Kidney epithelial cell (primary cell): ENCODE results near the gene RAPGEF3. TPM values are rescaled to one million over a fixed set of nuclear protein-coding genes. Genes with fewer than 3 reads are reported as not detected.

Experiments used
- DNase-seq: peaks from one replicate; pipeline ENCODE4 v3.0.0-alpha.2; 2010; ENCODE audit warnings: low read depth
- H3K27me3 ChIP-seq: 2 replicates; pipeline ENCODE4 v1.6.0; 2011; ENCODE audit warnings: low read length; ENCODE audit not compliant: control insufficient read depth, insufficient read depth
- H3K36me3 ChIP-seq: 2 replicates; pipeline ENCODE4 v1.5.1; 2011; ENCODE audit warnings: low read length; ENCODE audit not compliant: control insufficient read depth, insufficient read depth
- H3K4me3 ChIP-seq: 2 replicates; pipeline ENCODE4 v1.5.1; 2011; ENCODE audit warnings: low read depth, mild to moderate bottlenecking, control low read depth, low read length
- CTCF ChIP-seq: IDR thresholded peaks from 2 replicates; pipeline ENCODE4 v1.5.1; 2011; ENCODE audit warnings: mild to moderate bottlenecking, moderate library complexity, low read length, control low read depth, inconsistent platforms; ENCODE audit not compliant: insufficient read depth, poor library complexity, severe bottlenecking
- total RNA-seq: library from RNA; depleted of rRNA; stranded (reverse); fragments of >200 nt; gene quantifications from 2 replicates; pipeline ENCODE4 v1.2.3, GENCODE V29; 2015

The RAPGEF3 gene
- total RNA-seq, 1 donor from 2014 or later = 14.3 TPM

- Histone ChIP-seq H3K36me3 (no peaks in the 10 kb centered on the region), H3K27me3 (no peaks in the 10 kb centered on the region), H3K4me3 (no peak overlapping the region)
- no peak for DNase-seq
- TF ChIP-seq CTCF = no peak
Observed at GRCh38 chr12:47725893-47726292, 32.8 kb downstream of the RAPGEF3 start.

DNA sequence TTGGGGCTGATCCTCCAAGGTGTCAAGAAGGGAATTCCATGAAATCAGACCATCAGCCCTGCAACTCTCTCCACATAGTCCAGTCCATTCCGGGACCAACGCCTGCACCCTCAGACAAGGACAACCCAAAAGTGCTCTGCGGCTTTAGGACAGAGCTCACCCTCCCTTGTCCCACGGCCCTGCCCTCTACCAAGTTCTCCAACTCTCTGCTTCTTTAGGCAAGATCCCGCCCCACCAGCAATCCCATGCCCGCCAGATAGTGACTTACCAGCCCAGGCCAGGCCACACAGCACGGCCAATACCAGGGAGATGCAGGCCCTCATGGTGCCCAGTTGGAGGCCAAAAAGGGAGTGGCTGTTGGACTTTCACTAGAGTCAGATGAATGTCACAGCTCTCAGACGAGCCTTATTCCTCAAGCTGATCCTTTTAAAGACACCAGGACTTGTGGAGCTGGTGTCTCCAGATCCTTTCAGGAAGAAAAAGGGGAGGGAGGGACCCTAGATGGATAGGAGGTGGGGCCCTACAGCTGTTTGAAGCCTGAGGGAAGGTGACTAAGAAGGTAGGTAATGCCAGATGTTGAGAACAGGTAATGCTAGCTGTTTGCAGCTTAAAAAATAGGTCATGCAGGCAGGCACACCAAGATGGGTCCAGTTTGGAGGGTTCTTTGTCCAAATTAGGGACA lies 33.4 kb downstream of the RAPGEF3 start, which contains the start of gene ENDOU:
ENDOU (minus strand) TSS at position 400 of the 682 bp plus-strand sequence; CDS start at position 323, 77 bp downstream.
- Histone ChIP-seq H3K27me3 (no peaks in the 10 kb centered on the region), H3K4me3 (no peak within 1 kb of the TSS), H3K36me3 (no peaks in the 10 kb centered on the region)
- no peak for DNase-seq
- TF ChIP-seq CTCF = no peak

DNA sequence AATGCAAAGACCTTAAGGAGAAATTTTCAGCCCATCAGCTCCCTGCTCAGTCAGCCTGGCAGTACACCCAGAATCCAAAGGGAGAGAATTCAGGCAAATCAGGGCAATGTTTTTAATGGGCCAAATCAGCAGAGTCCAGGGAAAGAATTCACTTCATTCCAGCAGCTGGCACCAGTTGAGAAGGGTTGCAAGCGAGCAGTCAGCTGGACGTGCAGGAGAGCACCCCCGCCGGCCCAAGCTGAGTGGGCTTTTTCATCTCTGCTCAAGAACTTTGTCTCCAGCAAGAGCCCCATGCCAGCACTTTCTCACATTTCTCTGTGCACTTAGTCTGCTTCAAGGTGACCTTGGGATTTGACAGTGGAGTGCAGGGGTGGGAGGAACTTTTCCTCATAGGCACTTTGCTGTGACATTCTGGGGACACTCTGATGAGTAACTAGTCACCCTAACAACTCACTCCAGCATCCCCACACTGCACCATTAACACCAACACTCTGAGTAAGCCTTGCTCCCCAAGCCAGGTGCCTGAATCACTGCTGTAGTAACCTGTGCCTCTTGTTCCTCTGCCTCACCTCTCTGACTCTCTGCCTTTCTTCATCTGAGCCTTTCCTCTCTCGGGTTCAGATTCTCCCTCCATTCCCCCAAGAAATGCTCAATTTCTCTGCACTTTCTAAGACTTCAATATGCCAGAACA lies 35.6 kb downstream of the RAPGEF3 start:
- no peaks in the 10 kb centered on the region for H3K36me3 ChIP-seq
- H3K27me3 ChIP-seq = no peaks in the 10 kb centered on the region
- H3K4me3 ChIP-seq = no peak overlapping the region
- no peak for DNase-seq
- TF ChIP-seq CTCF = no peak

GRCh38 chr12:47722136-47722834 lies 36.4 kb downstream of the RAPGEF3 start:
- no peak for DNase-seq
- no peak overlapping the region for H3K4me3 ChIP-seq
- no peaks in the 10 kb centered on the region for H3K36me3 ChIP-seq
- no peak for TF ChIP-seq CTCF
- H3K27me3 ChIP-seq = no peaks in the 10 kb centered on the region

DNA sequence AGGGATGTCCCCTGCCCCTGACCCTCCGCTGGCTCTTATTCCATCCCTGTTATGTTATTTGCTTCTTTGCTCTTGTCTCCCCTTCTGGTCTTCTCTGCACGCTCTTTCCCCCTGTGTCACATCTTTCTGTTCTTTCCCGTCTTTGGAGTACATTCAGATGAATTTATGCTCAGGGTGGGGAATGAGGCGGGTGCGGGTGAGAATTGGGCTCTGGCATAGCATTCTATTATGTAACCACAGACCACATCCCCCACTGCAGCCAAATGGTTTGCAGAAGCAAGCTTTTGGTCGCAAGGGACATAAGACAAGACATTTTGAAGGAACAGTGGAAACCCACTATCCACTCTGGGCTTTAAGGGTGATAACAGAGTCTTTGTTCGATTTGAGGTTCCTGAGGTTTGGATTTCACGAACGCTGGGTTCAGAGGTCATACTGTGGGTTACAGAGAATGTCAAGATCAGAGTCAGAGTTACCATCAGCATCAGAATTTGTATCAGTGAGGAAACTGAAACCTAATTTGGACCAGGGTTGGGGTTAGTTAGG lies 37.2 kb downstream of the RAPGEF3 start:
- no peak for DNase-seq
- TF ChIP-seq CTCF = no peak
- Histone ChIP-seq H3K4me3 (no peak overlapping the region), H3K36me3 (no peaks in the 10 kb centered on the region), H3K27me3 (no peaks in the 10 kb centered on the region)
